DMS79 treated with DMSO at 0.1 percent for 48 hours (cell line): ENCODE measurements around the gene UBE2QL1.

Experiments
- DNase-seq: peaks from one replicate; lab custom pipeline; 2025; lab: John Stamatoyannopoulos, UW

Gene UBE2QL1

GRCh38 chr5:6448622-6449464 is at the start of gene UBE2QL1:
UBE2QL1 (plus strand) TSS chr5:6448859; CDS start chr5:6448894, 35 bp downstream.
- DNase-seq = no peak

GRCh38 chr5:6399980-6400910 is 48.4 kb upstream of the UBE2QL1 start:
- no peak for DNase-seq

GRCh38 chr5:6401410-6401809 is 47.2 kb upstream of the UBE2QL1 start:
- no peak for DNase-seq

- DNase-seq = no peak
Measured at GRCh38 chr5:6402939-6403338, 45.7 kb upstream of the UBE2QL1 start.

- no peak for DNase-seq
Measured at GRCh38 chr5:6403416-6403815, 45.2 kb upstream of the UBE2QL1 start.

- DNase-seq = no peak
Measured at GRCh38 chr5:6404129-6404528, 44.5 kb upstream of the UBE2QL1 start.

- no peak for DNase-seq
Measured at GRCh38 chr5:6405591-6405990, 43.1 kb upstream of the UBE2QL1 start.

GRCh38 chr5:6407558-6408259 is 41.0 kb upstream of the UBE2QL1 start:
- no peak for DNase-seq

GRCh38 chr5:6408260-6408596 is 40.4 kb upstream of the UBE2QL1 start:
- no peak for DNase-seq

GRCh38 chr5:6408627-6409446 is 39.8 kb upstream of the UBE2QL1 start:
- DNase-seq = no peak

- DNase-seq = no peak
Measured at GRCh38 chr5:6410421-6410820, 38.2 kb upstream of the UBE2QL1 start.

- DNase-seq = no peak
Measured at GRCh38 chr5:6411141-6411540, 37.5 kb upstream of the UBE2QL1 start.

- no peak for DNase-seq
Measured at GRCh38 chr5:6412811-6413210, 35.8 kb upstream of the UBE2QL1 start.

- no peak for DNase-seq
Measured at GRCh38 chr5:6417657-6418056, 31.0 kb upstream of the UBE2QL1 start.

GRCh38 chr5:6418679-6419276 is 29.9 kb upstream of the UBE2QL1 start:
- no peak for DNase-seq

- peak; percentile 5 for DNase-seq
Measured at GRCh38 chr5:6419340-6419852, 29.3 kb upstream of the UBE2QL1 start.

GRCh38 chr5:6423327-6424109 is 25.1 kb upstream of the UBE2QL1 start:
- no peak for DNase-seq

GRCh38 chr5:6424110-6424659 is 24.5 kb upstream of the UBE2QL1 start:
- peak; percentile 93 for DNase-seq

GRCh38 chr5:6424700-6425099 is 24.0 kb upstream of the UBE2QL1 start:
- DNase-seq = no peak

- DNase-seq = no peak
Measured at GRCh38 chr5:6427694-6428093, 21.0 kb upstream of the UBE2QL1 start.
